Trophoblast cell (in vitro differentiated cells and primary cell): ENCODE results near the gene OR1F1.

ENCODE experiments used
- DNase-seq, 2 donors: peaks; one replicate each; pipeline ENCODE4 v3.0.0-alpha.2; 2016
- H2AFZ ChIP-seq: 2 replicates; pipeline ENCODE4 v1.6.1; 2013; ENCODE audit warnings: low read length, moderate library complexity, mild to moderate bottlenecking; ENCODE audit not compliant: insufficient read depth, poor library complexity
- H2AK5ac ChIP-seq: 2 replicates; pipeline ENCODE4 v1.6.1; 2013; ENCODE audit warnings: mild to moderate bottlenecking, low read length
- H2BK120ac ChIP-seq: 2 replicates; pipeline ENCODE4 v1.6.1; 2013; ENCODE audit warnings: low read length, mild to moderate bottlenecking, moderate library complexity; ENCODE audit not compliant: insufficient read depth, poor library complexity
- H2BK12ac ChIP-seq: 2 replicates; pipeline ENCODE4 v1.6.1; 2013; ENCODE audit warnings: mild to moderate bottlenecking, low read length, moderate library complexity
- H2BK5ac ChIP-seq: 2 replicates; pipeline ENCODE4 v1.6.1; 2013; ENCODE audit warnings: low read length, low read depth, moderate library complexity, mild to moderate bottlenecking; ENCODE audit not compliant: poor library complexity
- H3K14ac ChIP-seq: 2 replicates; pipeline ENCODE4 v1.6.1; 2013; ENCODE audit warnings: mild to moderate bottlenecking, low read length
- H3K18ac ChIP-seq: 2 replicates; pipeline ENCODE4 v1.6.1; 2013; ENCODE audit warnings: mild to moderate bottlenecking, low read length
- H3K23ac ChIP-seq: 2 replicates; pipeline ENCODE4 v1.6.1; 2013; ENCODE audit warnings: low read length
- H3K27ac ChIP-seq: 2 replicates; pipeline ENCODE4 v1.5.1; 2013; ENCODE audit warnings: low read depth, mild to moderate bottlenecking, inconsistent platforms, low read length, moderate library complexity
- H3K27me3 ChIP-seq: 2 replicates; pipeline ENCODE4 v1.6.1; 2013; ENCODE audit warnings: inconsistent platforms, mild to moderate bottlenecking, low read length, moderate library complexity; ENCODE audit not compliant: insufficient read depth
- H3K36me3 ChIP-seq, 2 experiments: 1 replicate in 1 of 2; 2 replicates in 1 of 2; pipeline ENCODE4 v1.6.1; 2013; ENCODE audit warnings: low read length in 2 of 2, mild to moderate bottlenecking in 2 of 2, moderate library complexity in 1 of 2; ENCODE audit not compliant: insufficient read depth in 2 of 2, control insufficient read depth in 1 of 2
- H3K4ac ChIP-seq: 2 replicates; pipeline ENCODE4 v1.6.1; 2013; ENCODE audit warnings: low read depth, mild to moderate bottlenecking, low read length, moderate library complexity
- H3K4me1 ChIP-seq, 2 experiments: 1 replicate in 1 of 2; 2 replicates in 1 of 2; pipeline ENCODE4 v1.6.1; 2013; ENCODE audit warnings: low read length in 2 of 2, mild to moderate bottlenecking in 2 of 2, moderate library complexity in 1 of 2; ENCODE audit not compliant: insufficient read depth in 2 of 2, control insufficient read depth in 1 of 2
- H3K4me2 ChIP-seq: 2 replicates; pipeline ENCODE4 v1.6.1; 2013; ENCODE audit warnings: inconsistent platforms, mild to moderate bottlenecking, low read length, moderate library complexity
- H3K4me3 ChIP-seq: 2 replicates; pipeline ENCODE4 v1.5.1; 2013; ENCODE audit warnings: mild to moderate bottlenecking, low read depth, low read length, inconsistent platforms
- H3K79me1 ChIP-seq: one replicate; pipeline ENCODE4 v1.6.1; 2013; ENCODE audit warnings: low read length
- H3K79me2 ChIP-seq: 2 replicates; pipeline ENCODE4 v1.6.1; 2013; ENCODE audit warnings: low read length, mild to moderate bottlenecking; ENCODE audit not compliant: control insufficient read depth, insufficient read depth, poor library complexity
- H3K9ac ChIP-seq: 2 replicates; pipeline ENCODE4 v1.6.1; 2013; ENCODE audit warnings: mild to moderate bottlenecking, low read length
- H3K9me3 ChIP-seq: 2 replicates; pipeline ENCODE4 v1.6.1; 2013; ENCODE audit warnings: low read depth, mild to moderate bottlenecking, control low read depth, inconsistent platforms, low read length; ENCODE audit not compliant: insufficient read depth
- H4K12ac ChIP-seq: 2 replicates; pipeline ENCODE4 v1.6.1; 2013; ENCODE audit warnings: low read depth, mild to moderate bottlenecking, low read length, moderate library complexity
- H4K8ac ChIP-seq: 2 replicates; pipeline ENCODE4 v1.6.1; 2013; ENCODE audit warnings: low read depth, mild to moderate bottlenecking, low read length, moderate library complexity
- H4K91ac ChIP-seq: one replicate; pipeline ENCODE4 v1.6.1; 2013; ENCODE audit warnings: low read depth, mild to moderate bottlenecking, low read length, moderate library complexity
- WGBS: extraction: QIAGEN DNeasy Blood & Tissue Kit; methylation state at CpG from one replicate; pipeline ENCODE4 v1.1.7; 2013; ENCODE audit warnings: missing lambda C conversion rate; ENCODE audit not compliant: insufficient read length, insufficient coverage; ENCODE audit errors: extremely low coverage; 5-methylcytosine and 5-hydroxymethylcytosine counted together

The OR1F1 gene

GRCh38 chr16:3140603-3141427, 47.2 kb upstream of the OR1F1 start:
- H3K14ac ChIP-seq = no peak overlapping the region
- no peaks in the 10 kb centered on the region for H3K27me3 ChIP-seq
- H3K4me3 ChIP-seq = no peak overlapping the region
- DNase-seq = no peak
- H2AK5ac ChIP-seq = no peak overlapping the region
- no peak overlapping the region for H2BK5ac ChIP-seq
- H3K36me3 ChIP-seq = peaks cover 33 to 35% of the 10 kb centered on the region in 2 experiments
- H3K9me3 ChIP-seq = peaks cover 3% of the 10 kb centered on the region
- no peak overlapping the region for H3K27ac ChIP-seq
- no peak overlapping the region for H2AFZ ChIP-seq
- H3K23ac ChIP-seq = no peak overlapping the region
- no peak overlapping the region for H2BK12ac ChIP-seq
- H3K18ac ChIP-seq = no peak overlapping the region
- WGBS = no CpG with 5 or more reads among the region's 69 CpGs
- no peaks in the 10 kb centered on the region for H3K79me1 ChIP-seq
- H3K4ac ChIP-seq = no peak overlapping the region
- no peak overlapping the region for H3K4me2 ChIP-seq
- H4K12ac ChIP-seq = no peak overlapping the region
- H4K8ac ChIP-seq = no peak overlapping the region
- no peak overlapping the region for H4K91ac ChIP-seq
- no peaks in the 10 kb centered on the region for H3K79me2 ChIP-seq
- H3K4me1 ChIP-seq = peaks cover 6 to 14% of the 10 kb centered on the region in 2 experiments
- no peak overlapping the region for H3K9ac ChIP-seq
- H2BK120ac ChIP-seq = no peak overlapping the region

- no peaks in the 10 kb centered on the region for H3K27me3 ChIP-seq
- no peak overlapping the region for H2BK120ac ChIP-seq
- no peak overlapping the region for H3K4ac ChIP-seq
- H2AFZ ChIP-seq = no peak overlapping the region
- H3K23ac ChIP-seq = no peak overlapping the region
- H2BK5ac ChIP-seq = no peak overlapping the region
- H3K9ac ChIP-seq = no peak overlapping the region
- H3K4me1 ChIP-seq = peaks cover 6 to 14% of the 10 kb centered on the region in 2 experiments
- no peak overlapping the region for H4K91ac ChIP-seq
- H3K27ac ChIP-seq = no peak overlapping the region
- H4K8ac ChIP-seq = no peak overlapping the region
- no peak overlapping the region for H2AK5ac ChIP-seq
- H2BK12ac ChIP-seq = no peak overlapping the region
- H3K4me3 ChIP-seq = no peak overlapping the region
- no peaks in the 10 kb centered on the region for H3K79me2 ChIP-seq
- H3K4me2 ChIP-seq = no peak overlapping the region
- peaks cover 3% of the 10 kb centered on the region for H3K9me3 ChIP-seq
- H3K79me1 ChIP-seq = no peaks in the 10 kb centered on the region
- H3K14ac ChIP-seq = no peak overlapping the region
- peaks cover 33 to 35% of the 10 kb centered on the region in 2 experiments for H3K36me3 ChIP-seq
- no peak for DNase-seq
- no CpG with 5 or more reads among the region's 23 CpGs for WGBS
- no peak overlapping the region for H3K18ac ChIP-seq
- H4K12ac ChIP-seq = no peak overlapping the region
Measured at GRCh38 chr16:3141781-3142311, 46.2 kb upstream of the OR1F1 start.

- H3K4me3 ChIP-seq = no peak overlapping the region
- no peak overlapping the region for H3K14ac ChIP-seq
- no peak for DNase-seq
- no peak overlapping the region for H2BK120ac ChIP-seq
- no peaks in the 10 kb centered on the region for H3K27me3 ChIP-seq
- H3K4ac ChIP-seq = no peak overlapping the region
- H2BK12ac ChIP-seq = no peak overlapping the region
- H3K4me2 ChIP-seq = no peak overlapping the region
- H3K36me3 ChIP-seq = peaks cover 32 to 35% of the 10 kb centered on the region in 2 experiments
- no peak overlapping the region for H3K18ac ChIP-seq
- no peak overlapping the region for H4K91ac ChIP-seq
- H3K79me2 ChIP-seq = no peaks in the 10 kb centered on the region
- no peak overlapping the region for H2AFZ ChIP-seq
- no peak overlapping the region for H4K8ac ChIP-seq
- H3K9me3 ChIP-seq = peaks cover 3% of the 10 kb centered on the region
- H3K79me1 ChIP-seq = no peaks in the 10 kb centered on the region
- no CpG with 5 or more reads among the region's 22 CpGs for WGBS
- H4K12ac ChIP-seq = no peak overlapping the region
- no peak overlapping the region for H3K23ac ChIP-seq
- H3K4me1 ChIP-seq = peaks cover 6 to 14% of the 10 kb centered on the region in 2 experiments
- H3K9ac ChIP-seq = no peak overlapping the region
- H2AK5ac ChIP-seq = no peak overlapping the region
- H2BK5ac ChIP-seq = no peak overlapping the region
- no peak overlapping the region for H3K27ac ChIP-seq
Measured at GRCh38 chr16:3142327-3142726, 45.7 kb upstream of the OR1F1 start.

- no peak for DNase-seq
- Histone ChIP-seq H3K18ac (no peak overlapping the region), H3K23ac (no peak overlapping the region), H3K36me3 (peaks cover 31 to 32% of the 10 kb centered on the region in 2 experiments), H4K12ac (no peak overlapping the region), H3K27ac (no peak overlapping the region), H2BK5ac (no peak overlapping the region), H3K14ac (no peak overlapping the region), H4K91ac (no peak overlapping the region), H4K8ac (no peak overlapping the region), H3K9ac (no peak overlapping the region), H2BK120ac (no peak overlapping the region), H2AK5ac (no peak overlapping the region), H3K4me1 (peaks cover 6 to 14% of the 10 kb centered on the region in 2 experiments), H3K4ac (no peak overlapping the region), H3K79me1 (no peaks in the 10 kb centered on the region), H2BK12ac (no peak overlapping the region), H3K4me3 (no peak overlapping the region), H3K9me3 (peaks cover 3% of the 10 kb centered on the region), H3K79me2 (no peaks in the 10 kb centered on the region), H2AFZ (no peak overlapping the region), H3K4me2 (no peak overlapping the region), H3K27me3 (no peaks in the 10 kb centered on the region)
- no CpG with 5 or more reads among the region's 13 CpGs for WGBS
Measured at GRCh38 chr16:3142770-3143169, 45.2 kb upstream of the OR1F1 start.
